Urinary bladder (tissue), 4 donors: ENCODE results near the gene TRMT11. TPM values are rescaled to one million over a fixed set of nuclear protein-coding genes. Genes with fewer than 3 reads are reported as not detected.
"Not testable (repeated sequence)": the region's sequence is repeated elsewhere in the genome, so short reads cannot be mapped to it uniquely, and the experiment has no call there.

Experiments
- DNase-seq: peaks from one replicate; pipeline ENCODE4 v3.0.0-alpha.2; 2015; ENCODE audit errors: extremely low spot score
- H3K27ac ChIP-seq: one replicate; pipeline ENCODE4 v1.5.1; 2013; ENCODE audit warnings: low read depth, mild to moderate bottlenecking, moderate library complexity
- H3K36me3 ChIP-seq: one replicate; pipeline ENCODE4 v1.6.1; 2013; ENCODE audit warnings: mild to moderate bottlenecking, moderate library complexity; ENCODE audit not compliant: insufficient read depth
- H3K4me1 ChIP-seq: one replicate; pipeline ENCODE4 v1.6.1; 2013; ENCODE audit warnings: mild to moderate bottlenecking, moderate library complexity; ENCODE audit not compliant: insufficient read depth
- H3K4me3 ChIP-seq: one replicate; pipeline ENCODE4 v1.5.1; 2013; ENCODE audit warnings: low read depth, low read length
- WGBS: extraction: QIAGEN DNeasy Blood & Tissue Kit; methylation state at CpG from one replicate; pipeline ENCODE4 v1.1.7; 2013; 5-methylcytosine and 5-hydroxymethylcytosine counted together
- polyA plus RNA-seq: library from polyadenylated mRNA; stranded (reverse); fragments of 200-250 nt; gene quantifications from one replicate; pipeline ENCODE4 v1.2.3, GENCODE V29; 2013
- total RNA-seq: library from RNA; depleted of rRNA; stranded (reverse); fragments of >200 nt; gene quantifications from one replicate; pipeline ENCODE4 v1.2.3, GENCODE V29; 2014
- donor health status: healthy with polysubstance abuse.
- donor health status: healthy.

The TRMT11 gene
- total and polyA plus RNA-seq, 2 donors: 14.9 to 43.1 TPM

DNA sequence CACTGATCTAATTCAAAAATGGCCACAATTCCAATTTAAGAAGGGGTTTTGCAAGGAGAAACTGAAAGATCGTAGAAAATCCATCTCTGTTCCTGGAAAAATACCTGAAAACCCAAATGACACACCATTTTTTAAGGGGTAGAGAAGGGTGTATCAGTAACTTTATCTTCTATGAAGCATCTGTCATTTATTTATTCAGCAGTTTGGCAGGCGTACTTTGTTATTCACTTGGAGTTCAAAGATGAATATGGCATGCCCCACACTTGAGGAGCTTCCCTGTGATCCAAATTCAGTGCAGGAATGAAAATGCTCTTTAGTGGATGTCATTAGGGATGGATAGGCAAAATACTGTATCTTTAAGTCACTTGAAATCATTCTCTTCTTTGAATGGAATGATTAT, 22.5 kb upstream of the TRMT11 start:
- H3K4me3 ChIP-seq: no peak overlapping the region
- H3K27ac ChIP-seq: no peak overlapping the region
- no peaks in the 10 kb centered on the region for H3K4me1 ChIP-seq
- peaks cover 6% of the 10 kb centered on the region for H3K36me3 ChIP-seq
- no peak for DNase-seq
- 85% methylated on average over 2 of the region's 2 CpGs for WGBS

- Histone ChIP-seq H3K36me3 (peaks cover 5% of the 10 kb centered on the region), H3K27ac (no peak overlapping the region), H3K4me1 (no peaks in the 10 kb centered on the region), H3K4me3 (no peak overlapping the region)
- DNase-seq: no peak
- WGBS: 96% methylated on average over 1 of the region's 1 CpG
These were observed 19.8 kb upstream of the TRMT11 start for GRCh38 chr6:125966569-125966968.

DNA sequence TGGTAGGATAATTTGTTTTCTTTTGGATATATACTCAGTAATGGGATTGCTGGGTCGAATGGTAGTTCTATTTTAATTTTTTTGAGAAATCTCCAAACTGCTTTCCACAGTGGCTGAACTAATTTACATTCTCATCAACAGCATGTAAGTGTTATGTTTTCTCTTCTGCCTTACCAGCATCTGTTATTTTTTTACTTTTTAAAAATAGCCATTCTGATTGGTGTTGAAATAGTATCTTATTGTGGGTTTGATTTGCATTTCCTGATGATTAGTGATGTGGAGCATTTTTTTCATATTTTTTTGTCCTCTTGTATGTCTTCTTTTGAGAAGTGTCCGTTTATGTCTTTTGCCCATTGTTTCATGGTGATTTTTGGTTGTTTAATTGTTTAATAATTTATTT, 17.8 kb upstream of the TRMT11 start:
- 90% methylated on average over 2 of the region's 2 CpGs for WGBS

DNA sequence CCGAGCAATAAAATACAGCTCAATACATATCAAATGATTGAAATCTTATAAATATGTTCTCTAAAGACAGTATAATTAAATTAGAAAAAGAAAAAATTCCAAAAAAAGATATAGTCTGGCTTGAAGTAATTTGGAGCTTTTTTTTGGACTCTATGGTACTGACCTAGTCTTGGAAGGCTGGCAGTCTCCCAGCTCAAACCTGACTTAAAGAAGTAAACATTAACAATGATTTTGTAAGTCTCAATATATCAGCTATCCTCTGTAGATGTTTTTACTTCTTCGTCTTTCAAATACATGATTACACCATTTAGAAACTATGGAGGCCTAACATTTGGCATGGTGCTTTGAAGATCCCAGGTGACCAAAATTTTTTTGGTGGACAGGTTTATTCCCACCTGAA, 15.6 kb upstream of the TRMT11 start:
- Histone ChIP-seq H3K4me3 (no peak overlapping the region), H3K27ac (no peak overlapping the region), H3K4me1 (no peaks in the 10 kb centered on the region), H3K36me3 (peaks cover 3% of the 10 kb centered on the region)
- WGBS: 0% methylated on average over 2 of the region's 2 CpGs
- no peak for DNase-seq

More for the DNA sequence above, 17.8 kb upstream of the TRMT11 start:
- H3K27ac ChIP-seq: no peak overlapping the region
- DNase-seq: no peak
- H3K36me3 ChIP-seq: peaks cover 2% of the 10 kb centered on the region
- no peaks in the 10 kb centered on the region for H3K4me1 ChIP-seq
- H3K4me3 ChIP-seq: no peak overlapping the region

- H3K4me1 ChIP-seq, H3K27ac ChIP-seq, DNase-seq, H3K4me3 ChIP-seq, H3K36me3 ChIP-seq: not testable (repeated sequence)
- 97% methylated on average over 1 of the region's 1 CpG for WGBS
These were observed 13.9 kb upstream of the TRMT11 start for GRCh38 chr6:125972478-125972877.

DNA sequence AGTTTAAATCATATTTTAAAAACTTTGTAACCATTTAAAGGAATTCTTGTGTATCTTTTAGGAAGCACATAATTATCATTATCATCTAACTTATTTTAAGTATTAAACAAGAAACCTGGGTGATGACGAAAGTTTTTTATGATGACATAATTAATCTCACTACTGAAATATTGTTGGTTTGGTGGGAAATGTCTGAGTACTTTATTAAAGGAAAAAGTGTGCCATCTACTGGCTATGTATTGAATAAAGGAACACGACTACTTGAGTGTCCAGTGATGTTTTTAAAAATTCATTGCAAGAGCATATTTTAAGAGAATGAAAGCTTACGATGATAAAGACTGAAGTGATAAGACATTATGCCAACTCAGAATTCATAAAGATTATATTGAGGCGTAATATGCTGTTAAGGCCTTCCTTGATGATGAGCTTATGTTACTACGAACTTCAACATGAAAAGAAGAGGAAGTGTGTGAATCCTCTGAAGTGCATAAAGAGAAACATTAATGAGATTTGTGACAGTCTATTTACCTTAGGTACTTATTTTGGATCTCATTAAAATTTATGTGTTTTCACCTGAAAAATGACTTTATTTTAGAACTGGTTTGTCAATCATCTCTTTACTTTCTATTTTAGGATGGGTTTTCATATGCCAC, 12.0 kb upstream of the TRMT11 start:
- DNase-seq: no peak
- Histone ChIP-seq H3K4me3 (no peak overlapping the region), H3K4me1 (no peaks in the 10 kb centered on the region), H3K27ac (no peak overlapping the region), H3K36me3 (peaks cover 1% of the 10 kb centered on the region)
- WGBS: 31% methylated on average over 5 of the region's 5 CpGs

DNA sequence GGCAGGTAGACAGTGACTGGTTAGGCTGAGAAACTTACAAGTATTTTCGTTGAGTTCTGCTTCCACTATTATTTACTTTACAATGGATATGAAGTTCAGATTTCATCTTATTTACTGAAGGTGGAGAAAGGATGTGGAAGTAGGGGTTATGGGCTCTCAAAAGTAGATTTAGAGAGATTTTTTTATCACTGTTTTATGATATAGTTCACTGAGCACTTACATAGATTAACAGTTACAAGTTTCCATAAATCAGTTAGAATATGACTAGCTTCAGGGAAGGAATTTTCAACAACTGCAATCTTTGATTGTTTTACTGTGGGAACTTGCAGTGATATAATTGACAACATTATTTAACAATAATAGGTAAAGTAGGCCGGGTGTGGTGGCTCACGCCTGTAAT, 7.2 kb upstream of the TRMT11 start:
- Histone ChIP-seq H3K4me3 (no peak overlapping the region), H3K4me1 (no peaks in the 10 kb centered on the region), H3K36me3 (peaks cover 3% of the 10 kb centered on the region), H3K27ac (no peak overlapping the region)
- WGBS: 79% methylated on average over 3 of the region's 3 CpGs
- DNase-seq: no peak

- Histone ChIP-seq H3K4me3 (no peak overlapping the region), H3K4me1 (no peaks in the 10 kb centered on the region), H3K36me3 (peaks cover 2% of the 10 kb centered on the region), H3K27ac (no peak overlapping the region)
- DNase-seq: no peak
- WGBS: 81% methylated on average over 2 of the region's 2 CpGs
These were observed 4.7 kb upstream of the TRMT11 start for GRCh38 chr6:125981571-125982185.

GRCh38 chr6:125983246-125983945, 2.9 kb upstream of the TRMT11 start:
- WGBS: 50% methylated on average over 4 of the region's 4 CpGs
- H3K4me1 ChIP-seq: no peaks in the 10 kb centered on the region
- H3K27ac ChIP-seq: no peak overlapping the region
- no peak overlapping the region for H3K4me3 ChIP-seq
- DNase-seq: no peak
- H3K36me3 ChIP-seq: peaks cover 2% of the 10 kb centered on the region

- Histone ChIP-seq H3K27ac (no peak overlapping the region), H3K4me3 (no peak overlapping the region), H3K4me1 (no peaks in the 10 kb centered on the region), H3K36me3 (peaks cover 2% of the 10 kb centered on the region)
- WGBS: 71% methylated on average over 2 of the region's 2 CpGs
- DNase-seq: no peak
These were observed 2.0 kb upstream of the TRMT11 start for GRCh38 chr6:125984311-125984710.

DNA sequence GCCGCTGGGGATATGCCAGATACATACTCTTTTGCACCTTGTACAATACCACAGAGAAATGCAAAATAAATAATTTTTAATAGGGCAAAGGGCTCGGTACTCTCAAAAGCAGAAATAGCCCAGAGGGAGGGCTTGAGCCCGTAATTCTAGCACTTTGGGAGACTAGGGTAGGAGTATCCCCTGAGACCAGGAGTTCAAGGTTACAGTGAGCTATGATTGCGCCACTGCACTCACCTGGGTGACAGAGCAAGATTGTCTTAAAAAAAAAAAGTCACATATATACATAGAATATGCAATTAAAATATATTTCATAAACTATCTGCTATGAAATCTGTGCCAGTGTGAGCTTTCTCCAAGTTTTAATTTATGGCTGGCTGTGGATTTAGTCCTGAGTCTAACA, 818 bp upstream of the TRMT11 start:
- Histone ChIP-seq H3K4me1 (no peaks in the 10 kb centered on the region), H3K4me3 (no peak overlapping the region), H3K27ac (no peak overlapping the region), H3K36me3 (peaks cover 2% of the 10 kb centered on the region)
- no peak for DNase-seq
- WGBS: 82% methylated on average over 4 of the region's 4 CpGs

DNA sequence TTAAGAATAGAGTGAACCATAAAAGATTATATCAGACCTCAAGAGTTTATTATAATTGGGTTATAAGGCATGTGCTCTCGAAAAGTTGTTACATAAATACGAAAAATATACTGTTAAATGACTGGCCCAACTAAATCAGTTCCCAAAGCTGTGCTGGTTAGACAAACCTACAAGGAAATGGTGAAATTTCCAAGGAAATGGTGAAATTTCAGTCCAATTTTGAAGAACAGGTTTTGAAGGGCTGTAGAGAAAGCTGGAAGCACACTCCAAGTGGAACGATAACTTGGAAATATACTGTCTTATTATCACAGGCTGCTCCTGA, 400 bp upstream of the TRMT11 start:
- H3K36me3 ChIP-seq: peaks cover 2% of the 10 kb centered on the region
- DNase-seq: no peak
- WGBS: 1% methylated on average over 3 of the region's 3 CpGs
- peak overlapping the region; percentile 33 for H3K27ac ChIP-seq
- H3K4me1 ChIP-seq: no peaks in the 10 kb centered on the region
- peak overlapping the region; percentile 73 for H3K4me3 ChIP-seq

DNA sequence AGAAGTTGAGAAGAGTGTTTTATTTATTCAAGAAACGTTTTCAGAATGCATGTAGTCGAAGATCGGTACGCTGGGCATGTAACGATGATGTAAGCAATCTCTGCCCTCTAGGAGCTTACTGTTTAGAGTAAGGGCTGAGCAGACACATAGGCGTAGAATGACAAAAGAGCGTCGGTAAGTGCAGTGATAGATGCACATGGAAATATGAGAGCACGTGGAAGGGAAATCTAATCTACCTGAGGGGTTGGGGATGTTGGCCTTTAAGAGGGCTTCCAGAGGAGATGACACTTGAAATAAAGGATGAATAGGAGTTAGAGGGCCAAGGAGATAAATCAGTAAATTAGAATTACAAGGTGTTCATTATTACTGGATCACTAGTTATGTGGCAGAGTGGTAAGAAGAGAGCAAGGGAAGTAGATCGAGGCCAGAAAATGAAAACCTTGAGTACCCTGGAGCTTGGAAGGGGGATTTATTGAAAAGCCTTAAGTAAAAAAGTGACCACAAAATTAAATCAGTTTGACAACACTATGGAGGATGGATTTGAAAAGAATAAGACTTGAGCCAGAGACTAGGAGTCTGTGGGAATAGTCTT, 782 bp downstream of the TRMT11 start:
- no peak for DNase-seq
- H3K4me1 ChIP-seq: no peaks in the 10 kb centered on the region
- WGBS: 14% methylated on average over 10 of the region's 10 CpGs

GRCh38 chr6:125988280-125988679, 1.9 kb downstream of the TRMT11 start:
- no peaks in the 10 kb centered on the region for H3K36me3 ChIP-seq
- H3K27ac ChIP-seq: no peak overlapping the region
- H3K4me1 ChIP-seq: no peaks in the 10 kb centered on the region
- H3K4me3 ChIP-seq: no peak overlapping the region
- DNase-seq: no peak

More for the DNA sequence above, 782 bp downstream of the TRMT11 start:
- Histone ChIP-seq H3K36me3 (no peaks in the 10 kb centered on the region), H3K27ac (peak overlapping the region; percentile 54), H3K4me3 (peak overlapping the region; percentile 73)
